ENCODE results near the gene DNMT3L. TPM values are rescaled to one million over a fixed set of nuclear protein-coding genes. Genes with fewer than 3 reads are reported as not detected.
"Not testable (repeated sequence)": the region's sequence is repeated elsewhere in the genome, so short reads cannot be mapped to it uniquely, and the experiment has no call there.

DNMT3L gene
- total RNA-seq: not detected

- no peak for DNase-seq (ENCODE audit: low read depth in 2 of 3, low spot score in 2 of 3)
These were observed at the start of gene DNMT3L for GRCh38 chr21:44261675-44262295. DNMT3L (minus strand) TSS chr21:44261897; CDS start chr21:44261259, 638 bp downstream.

- DNase-seq (ENCODE audit: low read depth in 2 of 3, low spot score in 2 of 3): no peak
These were observed 49.2 kb upstream of the DNMT3L start for GRCh38 chr21:44310628-44311507.

- no peak for DNase-seq (ENCODE audit: low read depth in 2 of 3, low spot score in 2 of 3)
These were observed 45.4 kb upstream of the DNMT3L start for GRCh38 chr21:44306936-44307704.

GRCh38 chr21:44305691-44306090 is 44.0 kb upstream of the DNMT3L start:
- no peak for DNase-seq (ENCODE audit: low read depth in 2 of 3, low spot score in 2 of 3)

- DNase-seq (ENCODE audit: low read depth in 2 of 3, low spot score in 2 of 3): peak in 2 of 3 donors; percentile 56 to 68
These were observed 43.2 kb upstream of the DNMT3L start for GRCh38 chr21:44304877-44305293.

- no peak for DNase-seq (ENCODE audit: low read depth in 2 of 3, low spot score in 2 of 3)
These were observed 42.4 kb upstream of the DNMT3L start for GRCh38 chr21:44304011-44304616.

- DNase-seq (ENCODE audit: low read depth in 2 of 3, low spot score in 2 of 3): no peak
These were observed 41.8 kb upstream of the DNMT3L start for GRCh38 chr21:44303490-44303981.

GRCh38 chr21:44302573-44303401 is 41.1 kb upstream of the DNMT3L start:
- DNase-seq (ENCODE audit: low read depth in 2 of 3, low spot score in 2 of 3): not testable (repeated sequence)

- DNase-seq (ENCODE audit: low read depth in 2 of 3, low spot score in 2 of 3): no peak
These were observed 40.3 kb upstream of the DNMT3L start for GRCh38 chr21:44301961-44302406.

GRCh38 chr21:44301141-44301540 is 39.4 kb upstream of the DNMT3L start:
- no peak for DNase-seq (ENCODE audit: low read depth in 2 of 3, low spot score in 2 of 3)

- DNase-seq (ENCODE audit: low read depth in 2 of 3, low spot score in 2 of 3): peak in 2 of 3 donors; percentile 41 to 56
These were observed 38.7 kb upstream of the DNMT3L start for GRCh38 chr21:44300262-44300959.

GRCh38 chr21:44299458-44300261 is 38.0 kb upstream of the DNMT3L start, which contains the start of gene PFKL:
PFKL (plus strand) TSS chr21:44300053; CDS start chr21:44300106, 53 bp downstream.
- DNase-seq (ENCODE audit: low read depth in 2 of 3, low spot score in 2 of 3): peak in 2 of 3 donors; percentile 66 to 74

- peak in 1 of 3 donors; percentile 46 for DNase-seq (ENCODE audit: low read depth in 2 of 3, low spot score in 2 of 3)
These were observed 37.4 kb upstream of the DNMT3L start for GRCh38 chr21:44299085-44299457.

- peak in 1 of 3 donors; percentile 56 for DNase-seq (ENCODE audit: low read depth in 2 of 3, low spot score in 2 of 3)
These were observed 36.6 kb upstream of the DNMT3L start for GRCh38 chr21:44298301-44298700.

- DNase-seq (ENCODE audit: low read depth in 2 of 3, low spot score in 2 of 3): peak; percentile 52 to 80 (median 80)
These were observed 36.0 kb upstream of the DNMT3L start for GRCh38 chr21:44297525-44298290.

GRCh38 chr21:44296916-44297315 is 35.2 kb upstream of the DNMT3L start:
- no peak for DNase-seq (ENCODE audit: low read depth in 2 of 3, low spot score in 2 of 3)

GRCh38 chr21:44296103-44296519 is 34.4 kb upstream of the DNMT3L start:
- no peak for DNase-seq (ENCODE audit: low read depth in 2 of 3, low spot score in 2 of 3)
